H9 (cell line): ENCODE results near the gene MYO15A. TPM values are rescaled to one million over a fixed set of nuclear protein-coding genes. Genes with fewer than 3 reads are reported as not detected.

ENCODE experiments used
- DNase-seq: peaks from one replicate; pipeline ENCODE4 v3.0.0-alpha.2; 2017
- H2AFZ ChIP-seq: one replicate; pipeline ENCODE4 v1.6.1; 2013; ENCODE audit warnings: mild to moderate bottlenecking, low read length, control low read depth, moderate library complexity
- H2AK5ac ChIP-seq: 2 replicates; pipeline ENCODE4 v1.6.1; 2013; ENCODE audit warnings: low read length, control low read depth, mixed read lengths; ENCODE audit not compliant: insufficient read length
- H2BK120ac ChIP-seq: one replicate; pipeline ENCODE4 v1.6.1; 2013; ENCODE audit warnings: low read depth, mild to moderate bottlenecking, low read length, control low read depth, inconsistent platforms; ENCODE audit not compliant: poor library complexity, severe bottlenecking
- H2BK12ac ChIP-seq: 2 replicates; pipeline ENCODE4 v1.6.1; 2013; ENCODE audit warnings: low read length, control low read depth, mixed read lengths, low read depth; ENCODE audit not compliant: insufficient read length
- H2BK15ac ChIP-seq: 2 replicates; pipeline ENCODE4 v1.6.1; 2013; ENCODE audit warnings: low read depth, low read length, control low read depth
- H2BK20ac ChIP-seq: one replicate; pipeline ENCODE4 v1.6.1; 2013; ENCODE audit warnings: low read depth, mild to moderate bottlenecking, low read length, control low read depth, inconsistent platforms; ENCODE audit not compliant: poor library complexity, severe bottlenecking
- H2BK5ac ChIP-seq: 2 replicates; pipeline ENCODE4 v1.6.1; 2013; ENCODE audit warnings: low read length, control low read depth, mixed read lengths; ENCODE audit not compliant: insufficient read length
- H3K14ac ChIP-seq: 2 replicates; pipeline ENCODE4 v1.6.1; 2013; ENCODE audit warnings: low read length, control low read depth; ENCODE audit not compliant: insufficient read depth
- H3K18ac ChIP-seq: 2 replicates; pipeline ENCODE4 v1.6.1; 2013; ENCODE audit warnings: low read depth, mild to moderate bottlenecking, mixed read lengths, low read length, control low read depth; ENCODE audit not compliant: insufficient read length
- H3K23ac ChIP-seq: 2 replicates; pipeline ENCODE4 v1.6.1; 2013; ENCODE audit warnings: low read length, control low read depth, mixed read lengths, low read depth; ENCODE audit not compliant: insufficient read length
- H3K23me2 ChIP-seq: 2 replicates; pipeline ENCODE4 v1.6.1; 2013; ENCODE audit warnings: low read depth, mild to moderate bottlenecking, mixed read lengths, low read length, control low read depth; ENCODE audit not compliant: insufficient read length, poor library complexity, severe bottlenecking
- H3K27ac ChIP-seq: 2 replicates; pipeline ENCODE4 v1.5.1; 2013; ENCODE audit warnings: low read length, control low read depth, mixed read lengths, low read depth; ENCODE audit not compliant: insufficient read length
- H3K27me3 ChIP-seq: 2 replicates; pipeline ENCODE4 v1.6.1; 2013; ENCODE audit warnings: low read length, control low read depth, inconsistent platforms; ENCODE audit not compliant: insufficient read depth
- H3K4ac ChIP-seq: 2 replicates; pipeline ENCODE4 v1.6.1; 2013; ENCODE audit warnings: low read depth, mild to moderate bottlenecking, control low read depth, inconsistent platforms, low read length, moderate library complexity
- H3K4me1 ChIP-seq: 2 replicates; pipeline ENCODE4 v1.6.1; 2013; ENCODE audit warnings: low read length, control low read depth, inconsistent platforms; ENCODE audit not compliant: insufficient read depth
- H3K4me2 ChIP-seq: 2 replicates; pipeline ENCODE4 v1.6.1; 2013; ENCODE audit warnings: low read length, control low read depth, mixed read lengths; ENCODE audit not compliant: insufficient read length, insufficient read depth
- H3K56ac ChIP-seq: 2 replicates; pipeline ENCODE4 v1.6.1; 2013; ENCODE audit warnings: low read depth, mild to moderate bottlenecking, mixed read lengths, low read length, control low read depth; ENCODE audit not compliant: insufficient read length
- H3K79me1 ChIP-seq: 2 replicates; pipeline ENCODE4 v1.6.1; 2013; ENCODE audit warnings: low read depth, mild to moderate bottlenecking, moderate library complexity, low read length, control low read depth, inconsistent platforms; ENCODE audit not compliant: insufficient read depth, poor library complexity, severe bottlenecking
- H3K79me2 ChIP-seq: 2 replicates; pipeline ENCODE4 v1.6.1; 2013; ENCODE audit warnings: low read length, control low read depth, inconsistent platforms; ENCODE audit not compliant: insufficient read depth
- H3K9ac ChIP-seq: 2 replicates; pipeline ENCODE4 v1.6.1; 2013; ENCODE audit warnings: low read length, control low read depth, mixed read lengths; ENCODE audit not compliant: insufficient read length; ENCODE audit errors: extremely low read depth
- H3K9me3 ChIP-seq: one replicate; pipeline ENCODE4 v1.6.1; 2013; ENCODE audit warnings: low read depth, low read length, inconsistent platforms; ENCODE audit not compliant: control insufficient read depth
- H3T11ph ChIP-seq: one replicate; pipeline ENCODE4 v1.6.1; 2013; ENCODE audit warnings: mild to moderate bottlenecking, low read length, control low read depth, inconsistent platforms
- H4K20me1 ChIP-seq: one replicate; pipeline ENCODE4 v1.6.1; 2013; ENCODE audit not compliant: control insufficient read depth, insufficient read length, insufficient read depth
- H4K5ac ChIP-seq: 2 replicates; pipeline ENCODE4 v1.6.1; 2013; ENCODE audit warnings: low read depth, mild to moderate bottlenecking, mixed read lengths, low read length, control low read depth; ENCODE audit not compliant: insufficient read length
- H4K8ac ChIP-seq: replicated peaks from 2 replicates; pipeline ENCODE4 v1.6.1; 2013; ENCODE audit warnings: low read length, control low read depth, mixed read lengths, low read depth; ENCODE audit not compliant: insufficient read length
- H4K91ac ChIP-seq: 2 replicates; pipeline ENCODE4 v1.6.1; 2013; ENCODE audit warnings: low read depth, mild to moderate bottlenecking, moderate library complexity, mixed read lengths, low read length, control low read depth; ENCODE audit not compliant: insufficient read length
- H3K27ac Mint-ChIP-seq, 3 experiments: 2 replicates in 2 of 3; 3 replicates in 1 of 3; pipeline ENCODE4 v1.8.0; 2020 to 2021; ENCODE audit warnings: mixed read lengths in 3 of 3, mild to moderate bottlenecking in 1 of 3, moderate library complexity in 1 of 3
- H3K27me3 Mint-ChIP-seq: 2 replicates; pipeline ENCODE4 v1.8.0; 2021; ENCODE audit warnings: low read depth, mild to moderate bottlenecking, moderate library complexity, mixed read lengths
- H3K36me3 Mint-ChIP-seq, 3 experiments: 2 replicates in 2 of 3; 3 replicates in 1 of 3; pipeline ENCODE4 v1.8.0; 2020 to 2021; ENCODE audit warnings: low read depth in 3 of 3, mixed read lengths in 3 of 3; ENCODE audit not compliant: insufficient read depth in 1 of 3
- H3K4me1 Mint-ChIP-seq, 2 experiments: 2 replicates each; pipeline ENCODE4 v1.8.0; 2020; ENCODE audit warnings: mixed read lengths in 2 of 2
- H3K4me3 Mint-ChIP-seq, 2 experiments: 2 replicates in 1 of 2; 3 replicates in 1 of 2; pipeline ENCODE4 v1.8.0; 2020 to 2021; ENCODE audit warnings: mild to moderate bottlenecking in 2 of 2, mixed read lengths in 2 of 2, moderate library complexity in 1 of 2
- H3K9me3 Mint-ChIP-seq, 2 experiments: 2 replicates in 1 of 2; 3 replicates in 1 of 2; pipeline ENCODE4 v1.8.0; 2020; ENCODE audit warnings: mild to moderate bottlenecking in 2 of 2, mixed read lengths in 2 of 2, moderate library complexity in 1 of 2
- CTCF ChIP-seq: fragments of 200-600 bp; sonication (generic); conservative IDR thresholded peaks from 3 replicates; pipeline ENCODE4 v1.8.0; 2021; ENCODE audit warnings: antibody characterized with exemption, mild to moderate bottlenecking
- WGBS: extraction: QIAGEN DNeasy Blood & Tissue Kit; methylation state at CpG from one replicate; pipeline ENCODE4 v1.1.7; 2013; ENCODE audit warnings: missing lambda C conversion rate, low lambda C conversion rate, mixed read lengths; ENCODE audit not compliant: insufficient read length; ENCODE audit errors: extremely low coverage; 5-methylcytosine and 5-hydroxymethylcytosine counted together
- total RNA-seq: library from RNA; stranded (reverse); gene quantifications from 2 replicates; pipeline ENCODE4 v1.2.1, GENCODE V29; 2021

Gene MYO15A
- total RNA-seq, 1 experiment from 2014 or later: 2.5 TPM

GRCh38 chr17:18102640-18103039, 5.9 kb upstream of the MYO15A start:
- H3K79me2 ChIP-seq: no peaks in the 10 kb centered on the region
- no peak overlapping the region for H2BK5ac ChIP-seq
- H2BK12ac ChIP-seq: no peak overlapping the region
- H3K4me2 ChIP-seq: no peak overlapping the region
- DNase-seq: no peak
- Mint-ChIP-seq H3K27ac (no peak overlapping the region), H3K9me3 (no peaks in the 10 kb centered on the region), H3K4me1 (no peaks in the 10 kb centered on the region), H3K36me3 (peaks cover 5 to 54% (median 24%) of the 10 kb centered on the region in 3 experiments), H3K4me3 (no peak overlapping the region), H3K27me3 (no peaks in the 10 kb centered on the region)
- no CpG with 5 or more reads among the region's 3 CpGs for WGBS
- H4K20me1 ChIP-seq: no peaks in the 10 kb centered on the region
- no peak overlapping the region for H2BK15ac ChIP-seq
- H4K5ac ChIP-seq: no peak overlapping the region
- no peaks in the 10 kb centered on the region for H3K79me1 ChIP-seq
- no peaks in the 10 kb centered on the region for H3K23me2 ChIP-seq
- H3T11ph ChIP-seq: no peak overlapping the region
- TF ChIP-seq CTCF: no peak
- H3K18ac ChIP-seq: no peak overlapping the region
- no peak overlapping the region for H3K56ac ChIP-seq
- no peak overlapping the region for H4K91ac ChIP-seq
- no peaks in the 10 kb centered on the region for H3K4me1 ChIP-seq
- H4K8ac ChIP-seq: no peak overlapping the region
- no peaks in the 10 kb centered on the region for H3K27me3 ChIP-seq
- no peak overlapping the region for H2BK20ac ChIP-seq
- H3K14ac ChIP-seq: no peak overlapping the region
- no peaks in the 10 kb centered on the region for H3K9me3 ChIP-seq
- H2AFZ ChIP-seq: no peak overlapping the region
- H3K4ac ChIP-seq: no peak overlapping the region
- no peak overlapping the region for H2AK5ac ChIP-seq
- H3K9ac ChIP-seq: no peak overlapping the region
- no peak overlapping the region for H3K23ac ChIP-seq
- no peak overlapping the region for H2BK120ac ChIP-seq
- H3K27ac ChIP-seq: no peak overlapping the region
